Activated T-cell treated with anti-CD3 and anti-CD28 coated beads, Interleukin-2, amount 50 U/mL, for 48 hours (primary cell): ENCODE measurements around the gene CCDC3.
"Not testable (repeated sequence)": the region's sequence is repeated elsewhere in the genome, so short reads cannot be mapped to it uniquely, and the experiment has no call there.

Experiments used
- DNase-seq, 2 experiments: peaks; one replicate each; pipeline ENCODE4 v3.0.0-alpha.2; 2020

The CCDC3 gene

DNA sequence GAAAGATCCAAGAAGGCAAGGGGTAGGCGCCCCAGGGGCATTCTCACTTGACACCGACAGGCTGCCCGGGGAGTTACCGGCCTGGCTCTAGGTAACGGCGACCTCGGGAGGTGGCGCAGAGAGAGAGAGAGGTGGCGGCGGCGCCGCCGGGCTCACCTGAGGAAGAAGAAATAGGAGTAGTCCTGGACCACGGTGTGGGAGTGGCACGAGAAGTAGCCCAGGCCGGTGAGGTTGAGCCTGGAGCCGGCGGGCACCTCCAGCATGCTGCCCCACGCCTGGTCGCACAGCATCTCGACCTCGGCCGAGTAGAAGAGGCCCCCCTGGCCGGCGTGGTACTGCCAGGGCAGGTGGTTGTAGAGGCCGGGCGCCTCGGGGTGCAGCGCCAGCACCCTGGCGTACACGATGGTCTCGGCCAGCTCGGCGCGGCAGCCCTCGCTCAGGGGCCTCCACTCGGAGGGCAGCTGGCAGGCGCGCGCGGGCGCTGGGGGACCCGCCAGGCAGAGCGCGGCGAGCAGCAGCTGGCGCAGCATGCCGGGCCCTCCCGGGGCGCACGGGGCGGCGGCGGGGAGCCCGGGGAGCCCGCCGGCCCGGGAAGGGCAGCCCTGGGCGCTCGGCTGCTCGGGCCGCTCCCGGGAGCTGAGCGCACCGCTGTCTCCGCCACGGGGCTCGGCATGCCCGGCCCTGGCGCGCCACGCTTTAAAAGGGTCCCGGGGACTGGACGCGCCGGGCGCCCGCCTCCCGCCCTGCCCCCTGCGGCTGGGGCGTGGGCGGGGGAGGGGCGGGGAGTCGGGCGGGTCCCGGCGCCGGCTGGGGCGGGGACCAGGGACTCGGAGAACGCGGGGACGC, at the start of gene CCDC3:
Gene CCDC3, minus strand, starts transcription at position 673 of the 846 bp plus-strand sequence. Its CDS starts 143 bp downstream, at position 530.
- peak; percentile 29 to 43 for DNase-seq

DNA sequence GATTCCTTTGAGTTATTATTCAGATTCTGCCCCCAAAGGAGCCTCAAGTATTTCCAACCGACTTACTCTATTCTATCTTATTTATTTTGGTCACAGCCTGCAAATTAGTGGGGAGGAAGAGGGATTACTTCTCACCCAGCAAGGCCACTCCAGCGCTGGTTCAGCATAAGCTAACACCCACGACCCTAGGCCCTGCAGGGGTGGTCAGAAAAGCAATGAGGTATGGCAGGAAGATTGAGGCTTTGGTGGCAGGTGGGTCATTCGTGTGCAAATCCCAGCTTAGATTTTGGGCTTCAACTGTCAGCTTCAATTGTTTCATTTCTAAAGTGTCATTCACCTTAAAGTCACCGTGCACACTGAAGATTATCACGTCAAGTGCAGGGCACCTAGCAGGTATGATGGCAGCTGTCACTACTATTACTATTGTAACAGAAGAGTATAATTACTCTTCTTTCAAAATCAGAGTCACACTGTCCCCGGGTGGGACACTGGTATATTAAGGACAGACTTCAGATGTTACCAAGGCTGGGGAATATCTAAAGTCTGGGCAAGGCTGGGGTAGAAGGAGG, 49.7 kb upstream of the CCDC3 start:
- DNase-seq = no peak

DNA sequence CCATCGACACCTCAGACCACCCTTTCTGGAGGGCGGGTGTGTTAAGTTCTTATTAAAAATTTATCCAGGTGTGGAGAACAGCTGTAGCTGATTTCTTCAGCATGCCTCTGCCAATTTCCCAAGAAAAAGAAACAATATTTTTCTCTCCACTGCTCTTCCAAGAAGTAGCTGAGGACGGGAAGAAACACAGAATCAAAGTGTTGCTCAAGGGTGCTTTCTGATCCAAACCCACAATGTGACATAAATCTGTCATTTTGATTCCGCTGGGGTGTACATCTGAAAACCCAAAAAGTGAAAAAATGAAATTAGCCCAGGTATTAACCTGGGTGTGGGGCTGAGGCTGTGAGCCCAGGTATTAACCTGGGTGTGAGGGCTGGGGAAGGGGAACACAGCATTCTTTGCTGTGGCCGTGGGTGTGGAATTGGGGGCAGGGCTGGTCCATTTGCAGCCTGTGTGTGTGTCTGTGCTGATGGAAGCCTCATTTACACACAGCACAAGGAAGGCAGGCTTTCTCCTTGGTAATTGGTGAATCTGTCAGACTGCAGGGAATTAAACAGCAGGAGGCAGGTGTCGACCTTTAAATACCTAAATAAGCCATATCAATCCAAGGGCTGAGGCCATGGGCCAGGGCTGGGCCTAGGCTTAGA, 48.4 kb upstream of the CCDC3 start:
- DNase-seq = no peak

DNA sequence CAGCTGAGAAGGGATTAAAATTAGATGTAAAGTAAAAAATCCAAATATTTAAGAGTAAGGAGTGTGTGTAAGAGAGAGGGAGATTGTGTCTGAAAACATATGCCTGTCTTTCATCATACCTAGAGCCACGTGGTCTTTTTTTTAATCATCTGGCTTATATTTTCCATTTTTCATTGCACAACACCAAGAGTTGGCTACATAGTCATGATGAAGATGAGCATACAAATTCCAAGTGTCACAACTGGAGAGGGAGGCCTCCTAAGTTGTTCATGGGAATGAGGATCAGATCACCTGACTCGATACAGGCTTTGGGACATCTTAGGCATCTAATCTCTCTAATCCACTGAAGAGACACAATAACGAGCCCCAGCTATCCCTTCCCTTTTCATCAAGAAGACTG, 47.2 kb upstream of the CCDC3 start:
- no peak for DNase-seq

DNA sequence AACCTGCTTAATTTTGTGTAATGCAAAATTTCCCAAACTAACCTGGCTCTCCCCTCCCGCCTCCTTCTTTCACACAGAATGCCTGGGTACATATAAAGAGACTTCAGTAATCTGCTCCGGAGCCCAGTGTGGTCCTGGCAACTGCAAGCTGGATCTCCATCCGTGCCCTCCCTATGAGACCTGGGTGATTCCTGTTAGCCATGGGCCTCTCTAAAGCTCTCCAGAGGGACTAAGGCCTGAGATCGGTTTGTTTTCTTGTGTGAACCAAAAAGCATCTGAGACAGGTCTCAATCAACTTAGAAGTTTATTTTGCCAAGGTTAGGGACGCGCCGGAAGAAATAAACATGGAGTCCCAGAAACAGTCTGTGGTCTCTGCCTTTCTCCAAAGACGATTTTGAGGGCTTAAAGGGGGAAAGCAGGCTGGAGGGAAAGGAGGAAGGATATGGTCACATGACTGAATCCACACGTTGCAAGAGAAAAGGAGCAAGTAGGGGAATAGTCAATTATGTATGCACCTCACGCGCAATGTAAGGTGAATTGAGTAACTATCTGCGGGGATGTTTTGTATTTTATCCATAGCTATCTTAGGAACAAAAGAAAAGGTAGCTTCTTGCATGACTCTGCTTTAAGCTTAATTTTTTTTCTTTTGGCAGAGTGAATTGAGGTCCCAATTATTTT, 46.2 kb upstream of the CCDC3 start:
- no peak for DNase-seq

DNA sequence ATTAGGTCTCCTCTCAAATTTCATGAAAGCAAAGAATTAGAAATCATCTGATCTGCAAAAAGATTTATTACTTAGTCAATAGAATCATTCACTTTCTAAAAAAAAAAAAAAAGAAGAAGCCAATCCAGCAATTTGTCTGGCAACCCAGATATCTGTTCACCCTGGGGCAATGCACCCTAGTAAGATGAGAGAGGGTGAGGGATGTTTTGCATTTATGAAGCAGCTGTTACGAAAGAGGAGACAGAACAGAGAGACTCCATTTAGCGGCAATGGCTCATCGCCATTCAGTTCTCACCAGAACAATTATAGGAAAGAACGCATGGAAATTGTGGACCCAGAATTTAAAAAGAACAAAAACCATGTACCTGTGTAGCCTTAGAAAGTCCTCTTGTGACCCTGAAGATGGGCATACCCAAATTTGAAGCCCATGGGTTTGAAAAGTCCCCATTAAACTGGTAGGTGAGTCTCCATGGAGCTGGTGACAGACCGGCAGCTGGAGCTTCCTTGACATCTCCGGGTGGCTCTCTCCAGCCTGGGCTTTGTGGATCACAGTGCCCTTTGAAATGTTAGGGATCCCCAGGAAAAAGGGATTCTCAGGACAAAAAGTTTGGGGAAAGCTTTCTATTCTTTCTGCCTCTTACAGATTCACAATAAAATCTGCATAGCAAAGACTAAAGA, 45.5 kb upstream of the CCDC3 start:
- no peak for DNase-seq

DNA sequence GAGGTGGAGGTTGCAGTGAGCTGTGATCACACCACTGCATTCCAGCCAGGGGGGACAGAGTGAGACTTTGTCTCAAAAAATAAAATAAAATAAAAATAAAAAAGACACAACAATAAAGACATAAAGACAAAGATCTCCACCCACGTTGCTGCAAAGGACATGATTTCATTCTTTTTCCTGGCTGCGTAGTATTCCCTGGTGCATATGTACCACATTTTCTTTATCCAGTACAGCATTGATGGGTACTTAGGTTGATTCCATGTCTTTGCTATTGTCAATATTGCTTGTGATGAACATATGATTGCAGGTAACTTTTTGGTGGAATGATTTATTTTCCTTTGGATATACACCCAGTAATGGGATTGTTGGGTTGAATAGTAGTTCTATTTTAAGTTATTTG, 42.0 kb upstream of the CCDC3 start:
- DNase-seq = no peak

DNA sequence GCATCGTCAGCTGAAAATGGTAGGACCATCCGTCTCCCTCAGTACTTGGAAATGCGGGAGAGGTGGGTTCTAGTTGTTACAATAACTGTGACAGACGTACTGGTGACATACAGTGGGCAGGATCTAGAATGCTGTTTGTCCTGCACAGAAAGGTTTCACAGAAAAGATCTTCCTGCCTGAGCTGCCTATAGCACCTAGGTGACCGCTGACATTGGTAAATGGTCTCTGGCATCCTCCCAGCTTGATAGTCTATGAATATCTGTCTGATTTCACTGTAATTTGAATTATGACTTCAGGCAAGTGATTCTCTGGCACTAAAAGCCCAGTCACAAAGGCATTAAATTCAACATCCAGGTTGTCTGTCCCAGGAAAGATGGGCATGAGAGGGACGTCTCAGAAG, 38.2 kb upstream of the CCDC3 start:
- DNase-seq = no peak

DNA sequence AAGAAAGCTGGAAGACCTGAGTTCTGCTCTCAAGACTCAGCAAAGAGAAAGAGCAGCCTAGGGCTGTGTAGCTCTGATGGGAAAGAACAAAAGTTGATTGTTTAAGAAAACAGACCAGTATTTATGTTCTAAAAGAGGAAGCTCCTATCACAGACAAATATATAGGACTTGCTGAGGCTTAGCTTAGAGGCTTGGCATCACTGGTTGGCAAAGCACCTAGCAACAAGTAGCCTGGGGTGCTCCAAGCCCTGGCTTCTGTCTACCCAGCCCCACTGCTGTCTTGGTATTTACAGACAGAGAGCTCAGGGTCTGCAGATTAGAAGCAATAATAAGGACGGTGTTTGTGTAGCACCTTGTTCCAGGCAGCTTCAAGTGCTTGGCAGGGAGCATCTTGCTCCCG, 36.9 kb upstream of the CCDC3 start:
- no peak for DNase-seq

DNA sequence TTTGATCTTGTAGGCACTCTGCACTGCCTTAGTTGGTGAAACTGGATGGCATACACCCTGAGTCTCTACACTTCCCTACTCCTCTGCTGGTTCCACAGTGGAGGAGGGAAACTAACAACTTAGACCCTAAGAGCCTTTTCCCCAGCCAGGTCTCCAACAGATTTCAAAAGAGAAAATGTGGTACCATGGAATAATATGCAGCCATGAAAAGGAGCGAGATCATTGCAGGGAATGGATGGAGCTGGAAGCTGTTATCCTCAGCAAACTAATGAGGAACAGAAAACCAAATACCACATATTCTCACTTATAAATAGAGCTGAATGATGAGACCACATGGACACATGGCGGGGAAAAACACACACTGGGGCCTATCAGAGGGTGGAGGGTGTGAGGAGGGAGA, 36.3 kb upstream of the CCDC3 start:
- no peak for DNase-seq

DNA sequence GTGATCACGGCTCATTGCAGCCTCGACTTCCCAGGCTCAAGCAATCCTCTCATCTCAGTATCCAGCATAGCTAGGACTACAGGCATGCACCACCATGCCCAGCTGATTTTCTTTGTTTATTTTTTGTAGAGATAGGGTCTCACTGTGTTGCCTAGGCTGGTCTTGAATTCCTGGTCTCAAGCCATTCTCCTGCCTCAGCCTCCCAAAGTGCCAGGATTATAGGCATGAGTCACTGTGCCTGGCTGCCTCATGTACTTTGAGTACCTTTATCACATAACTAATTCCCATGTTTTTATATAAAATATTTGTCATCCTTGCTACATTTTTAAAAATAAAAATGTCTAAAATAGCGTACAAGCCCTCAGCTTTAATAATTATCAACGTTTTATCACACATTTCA, 35.3 kb upstream of the CCDC3 start:
- DNase-seq = no peak

DNA sequence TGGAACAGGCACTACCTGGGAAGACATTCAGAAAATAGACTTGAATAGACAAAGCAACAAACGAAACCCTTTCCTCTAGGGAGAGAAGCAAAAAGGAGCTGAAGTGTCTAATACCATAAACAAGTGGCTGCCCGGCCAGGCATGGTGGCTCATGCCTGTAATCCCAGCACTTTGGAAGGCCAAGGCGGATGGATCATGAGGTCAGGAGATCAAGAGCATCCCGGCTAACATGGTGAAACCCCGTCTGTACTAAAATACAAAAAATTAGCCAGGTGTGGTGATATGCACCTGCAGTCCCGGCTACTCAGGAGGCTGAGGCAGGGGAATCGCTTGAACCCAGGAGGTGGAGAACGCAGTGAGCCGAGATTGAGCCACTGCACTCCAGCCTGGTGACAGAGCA, 34.2 kb upstream of the CCDC3 start:
- not testable (repeated sequence) for DNase-seq

DNA sequence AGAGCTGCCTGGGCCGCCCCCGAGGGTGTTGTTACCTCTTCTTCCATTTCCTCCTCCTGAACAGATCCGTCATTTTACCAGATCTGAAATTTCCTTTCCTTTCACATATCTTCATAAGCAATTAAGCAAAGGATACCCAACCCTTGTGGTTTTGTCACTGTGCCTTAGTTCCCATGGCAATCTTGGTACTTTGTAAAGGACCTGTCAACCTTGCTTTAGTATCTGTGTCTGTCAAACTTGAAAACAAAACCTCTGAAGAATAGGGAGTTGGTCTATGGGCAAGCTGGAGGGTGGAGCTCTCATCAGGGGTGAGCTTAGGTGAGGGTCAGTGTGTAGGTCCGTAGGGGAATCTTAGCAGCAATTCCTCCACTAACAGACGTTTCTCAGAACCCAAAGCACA, 25.4 kb upstream of the CCDC3 start:
- DNase-seq = no peak

DNA sequence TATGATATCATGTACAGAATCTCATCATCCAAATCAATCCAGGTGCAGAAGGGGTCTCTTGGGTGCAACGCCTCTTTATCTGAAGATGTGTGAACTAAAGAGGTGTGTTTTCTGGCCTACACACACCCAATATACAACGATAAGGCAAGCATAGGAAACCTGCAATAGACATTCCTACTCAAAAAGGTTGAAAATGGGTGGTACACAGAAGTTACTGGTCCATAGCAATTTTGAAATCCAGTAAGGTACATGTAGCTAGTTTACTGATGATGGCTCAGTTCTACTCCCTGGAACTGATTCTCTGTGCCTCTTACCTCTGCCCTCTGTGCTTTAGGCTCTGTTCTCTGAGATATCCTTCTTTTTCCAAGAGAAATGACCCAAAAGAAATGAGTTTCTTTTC, 22.2 kb upstream of the CCDC3 start:
- DNase-seq = no peak

DNA sequence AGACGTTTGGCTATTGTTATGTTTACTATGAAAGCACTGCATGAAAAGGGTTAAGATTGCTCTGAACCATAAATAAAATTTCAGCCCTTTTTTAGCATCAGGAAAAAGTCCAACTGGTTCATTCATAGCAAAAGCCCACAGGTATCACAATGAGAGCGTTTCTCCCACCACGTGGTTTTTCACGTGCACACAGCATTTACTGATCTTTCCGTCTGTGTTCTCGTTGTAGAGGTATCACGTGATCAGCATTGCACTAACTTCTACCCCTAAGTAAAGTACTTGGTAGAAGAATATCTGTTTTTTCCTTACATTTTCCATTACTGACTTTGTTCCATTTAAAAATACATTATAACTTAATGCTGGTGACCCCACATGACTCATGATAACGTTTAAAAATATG, 17.8 kb upstream of the CCDC3 start:
- peak in 1 of 2 experiments; percentile 27 for DNase-seq

DNA sequence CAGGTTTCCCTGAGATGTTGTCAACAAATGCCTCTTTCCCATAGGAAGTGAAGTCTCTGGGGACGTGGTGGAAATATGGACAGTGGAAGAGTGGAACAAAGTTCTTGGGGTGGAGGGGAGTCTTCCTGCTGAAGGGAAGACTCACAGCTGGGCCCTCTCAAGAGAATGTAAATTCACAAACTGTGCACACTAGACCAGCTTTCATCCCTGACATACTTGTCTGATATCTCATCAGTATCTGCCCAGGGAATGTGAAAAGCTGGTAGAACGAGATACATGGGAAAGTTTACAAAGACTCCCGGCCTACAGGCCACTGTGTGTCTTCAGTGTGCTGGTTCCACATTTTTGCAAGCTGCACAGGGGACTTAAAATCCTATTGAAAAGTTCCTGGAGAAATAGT, 16.7 kb upstream of the CCDC3 start:
- no peak for DNase-seq

DNA sequence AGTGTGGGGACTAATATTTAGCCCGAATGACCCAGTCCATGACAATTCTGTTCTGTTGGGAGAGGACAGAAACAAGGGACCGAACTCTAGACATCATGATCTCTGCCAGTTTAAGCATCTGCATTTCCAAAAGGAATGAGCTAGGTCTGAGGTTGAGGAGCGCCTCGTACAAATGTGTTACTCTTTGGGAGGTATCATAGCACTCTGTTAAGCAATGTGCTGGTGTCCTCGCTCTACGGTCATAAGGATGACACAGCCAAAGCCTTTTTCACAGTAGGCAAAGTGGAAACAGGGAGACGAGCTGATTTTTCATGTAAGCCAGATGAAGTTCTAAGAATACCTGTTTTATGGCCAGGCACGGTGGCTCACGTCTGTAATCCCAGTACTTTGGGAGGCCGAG, 15.4 kb upstream of the CCDC3 start:
- no peak for DNase-seq

DNA sequence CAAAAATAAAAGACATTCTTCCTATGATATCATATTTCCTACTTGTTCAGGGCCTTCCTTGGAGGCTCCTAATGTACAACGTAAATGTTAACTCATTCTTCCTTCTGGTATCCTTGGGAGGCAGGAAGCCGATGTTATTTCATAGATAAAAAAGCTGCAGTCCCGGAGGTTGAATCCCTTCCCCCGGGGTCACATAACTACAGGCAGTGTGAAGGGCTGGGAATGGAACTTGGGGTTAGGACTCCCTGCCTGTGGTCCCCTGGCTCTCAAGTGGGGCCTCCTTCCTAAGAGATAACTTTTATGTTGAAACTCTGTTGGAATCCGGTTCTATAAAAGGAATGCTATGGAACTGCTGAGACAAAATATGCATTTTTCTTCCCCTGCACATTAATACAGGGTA, 14.9 kb upstream of the CCDC3 start:
- DNase-seq = no peak

DNA sequence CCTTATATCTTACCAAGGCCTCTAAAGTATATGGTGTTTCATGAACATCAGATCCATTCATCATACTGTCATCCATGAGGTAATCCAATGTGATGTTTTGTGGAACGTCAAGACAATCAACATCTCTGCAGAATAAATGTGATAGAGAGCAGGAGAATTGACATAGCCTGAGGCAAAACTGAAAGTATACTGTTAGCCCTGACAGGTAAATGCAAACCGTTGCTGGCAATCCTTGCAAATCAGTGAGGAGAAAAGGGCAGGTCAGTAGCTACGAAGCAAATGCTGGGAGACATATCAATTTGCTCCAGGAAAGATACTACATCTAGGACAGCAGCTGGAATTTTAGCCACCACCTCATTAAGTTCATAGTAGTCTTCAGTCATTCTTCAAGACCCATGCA, 4.5 kb upstream of the CCDC3 start:
- DNase-seq = no peak

DNA sequence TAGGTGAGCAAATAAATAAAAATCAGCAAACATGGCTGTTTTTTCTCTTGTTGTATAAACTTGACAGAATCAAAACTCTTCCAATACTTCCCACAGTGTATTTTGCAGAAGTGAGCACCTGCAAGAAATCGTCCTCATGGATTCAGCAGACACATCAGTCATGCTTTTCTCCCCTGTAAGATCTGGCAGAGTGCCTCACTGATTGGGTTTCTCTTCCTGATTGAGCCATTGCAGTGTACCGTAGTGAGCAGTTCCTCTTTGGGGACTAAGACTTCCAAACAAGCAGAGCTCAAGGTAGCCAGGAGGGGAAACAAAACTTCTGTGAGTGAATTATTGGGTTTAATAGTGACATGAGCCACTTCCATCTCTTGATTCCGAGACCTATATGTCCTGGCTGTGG, 2.2 kb upstream of the CCDC3 start:
- no peak for DNase-seq

DNA sequence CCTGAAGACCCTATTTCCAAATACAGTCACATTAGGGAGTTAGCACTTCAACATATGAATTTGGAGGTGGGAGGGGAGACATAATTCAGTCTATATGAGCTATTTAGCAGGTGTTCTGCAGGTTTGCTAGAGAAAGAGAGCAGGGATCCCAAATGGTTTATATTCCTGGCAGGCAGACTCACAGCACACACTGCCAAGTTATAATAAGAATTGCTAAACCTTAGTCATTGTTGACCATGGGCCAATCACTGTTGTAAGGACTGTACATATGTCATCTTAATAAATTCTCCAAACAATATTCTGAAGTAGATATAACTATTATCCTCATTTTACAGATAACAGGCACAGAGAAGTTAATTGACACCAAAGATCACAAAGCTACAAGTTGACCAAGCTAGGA, 1.5 kb upstream of the CCDC3 start:
- no peak for DNase-seq

DNA sequence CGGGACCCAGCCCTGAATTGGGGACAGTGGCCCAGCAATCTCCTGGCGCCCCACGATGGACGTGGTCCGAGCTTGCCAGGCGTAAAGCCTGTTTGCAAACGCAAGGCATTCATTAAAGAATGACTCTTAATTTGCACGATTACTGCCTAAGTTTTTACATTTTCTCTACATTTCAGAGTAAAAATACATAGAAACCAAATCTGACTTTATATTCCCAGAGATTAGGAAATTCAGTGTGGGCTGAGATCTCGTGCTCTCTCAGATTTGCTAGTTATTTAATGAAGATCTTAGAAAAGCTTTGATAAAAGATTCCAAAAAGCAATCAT, 337 bp upstream of the CCDC3 start:
- no peak for DNase-seq

DNA sequence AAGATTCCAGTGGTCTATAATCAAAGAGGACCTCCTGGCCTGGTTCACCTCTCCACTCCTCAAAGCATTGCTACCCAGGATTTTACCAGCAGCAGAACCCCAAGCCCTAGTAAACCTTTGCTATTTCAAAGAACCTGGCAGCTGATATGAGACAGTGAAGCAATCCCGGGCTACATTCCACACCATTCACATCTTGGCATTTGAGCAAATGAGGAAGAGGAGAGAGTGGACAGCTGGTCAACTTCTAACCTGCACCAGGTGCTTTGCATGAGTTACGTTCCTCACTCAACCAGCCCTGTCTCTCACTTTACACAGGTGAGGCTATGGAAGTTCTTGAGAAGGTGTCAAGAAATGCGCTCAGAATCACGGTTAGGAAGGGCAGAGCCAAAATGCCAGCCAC, 1.1 kb downstream of the CCDC3 start:
- DNase-seq = no peak
